EL (cell line): ENCODE results near the gene C16orf92.
"Not testable (repeated sequence)": the region's sequence is repeated elsewhere in the genome, so short reads cannot be mapped to it uniquely, and the experiment has no call there.

Experiments
- DNase-seq: peaks from one replicate; pipeline ENCODE4 v3.0.0-alpha.2; 2016

The C16orf92 gene

GRCh38 chr16:30027588-30028437, 4.8 kb downstream of the C16orf92 start:
- no peak for DNase-seq

GRCh38 chr16:30028438-30029076, 5.6 kb downstream of the C16orf92 start:
- DNase-seq: no peak

GRCh38 chr16:30030011-30030685, 7.2 kb downstream of the C16orf92 start:
- DNase-seq: no peak

- no peak for DNase-seq
Measured at GRCh38 chr16:30030841-30031413, 7.9 kb downstream of the C16orf92 start, which contains the start of gene TLCD3B. TLCD3B (minus strand) TSS chr16:30031271; CDS start chr16:30030527, 744 bp downstream.

GRCh38 chr16:30031477-30031918, 8.5 kb downstream of the C16orf92 start:
- DNase-seq: no peak

- DNase-seq: peak; percentile 69
Measured at GRCh38 chr16:30032083-30032819, 9.3 kb downstream of the C16orf92 start.

GRCh38 chr16:30033270-30033669, 10.3 kb downstream of the C16orf92 start:
- DNase-seq: no peak

- no peak for DNase-seq
Measured at GRCh38 chr16:30040221-30040620, 17.2 kb downstream of the C16orf92 start.

- not testable (repeated sequence) for DNase-seq
Measured at GRCh38 chr16:30040690-30041089, 17.7 kb downstream of the C16orf92 start.

- DNase-seq: peak; percentile 49
Measured at GRCh38 chr16:30041841-30042240, 18.8 kb downstream of the C16orf92 start.

- no peak for DNase-seq
Measured at GRCh38 chr16:30046178-30046577, 23.2 kb downstream of the C16orf92 start.

GRCh38 chr16:30046588-30046987, 23.6 kb downstream of the C16orf92 start:
- DNase-seq: no peak

- DNase-seq: no peak
Measured at GRCh38 chr16:30049871-30050270, 26.9 kb downstream of the C16orf92 start.

GRCh38 chr16:30051518-30051917, 28.5 kb downstream of the C16orf92 start:
- peak; percentile 82 for DNase-seq

- peak; percentile 92 for DNase-seq
Measured at GRCh38 chr16:30052671-30053372, 29.8 kb downstream of the C16orf92 start.

- DNase-seq: peak; percentile 88
Measured at GRCh38 chr16:30053376-30054015, 30.5 kb downstream of the C16orf92 start.

GRCh38 chr16:30054451-30054850, 31.5 kb downstream of the C16orf92 start:
- peak; percentile 50 for DNase-seq

GRCh38 chr16:30054959-30055553, 32.1 kb downstream of the C16orf92 start:
- no peak for DNase-seq

- no peak for DNase-seq
Measured at GRCh38 chr16:30060346-30060745, 37.3 kb downstream of the C16orf92 start.

GRCh38 chr16:30060836-30061554, 38.0 kb downstream of the C16orf92 start:
- no peak for DNase-seq
